Fibroblast of lung (primary cell): ENCODE data around the gene PLEKHA4. TPM values are rescaled to one million over a fixed set of nuclear protein-coding genes. Genes with fewer than 3 reads are reported as not detected.

Experiments
- DNase-seq, 2 donors: peaks; one replicate each; pipeline versions ENCODE4 v3.0.0 to v3.0.0-alpha.2; 2010; ENCODE audit warnings: low read depth in 2 of 2
- H2AFZ ChIP-seq: 2 replicates; pipeline ENCODE4 v1.5.1; 2012; ENCODE audit warnings: low read length, control low read depth, inconsistent platforms
- H3K27ac ChIP-seq: 2 replicates; pipeline ENCODE4 v1.5.1; 2011; ENCODE audit warnings: low read length, control low read depth; ENCODE audit not compliant: insufficient read depth
- H3K27me3 ChIP-seq: 2 replicates; pipeline ENCODE4 v1.5.1; 2011; ENCODE audit warnings: mild to moderate bottlenecking, low read length; ENCODE audit not compliant: control insufficient read depth, insufficient read depth
- H3K36me3 ChIP-seq: 2 replicates; pipeline ENCODE4 v1.5.1; 2011; ENCODE audit warnings: low read length; ENCODE audit not compliant: control insufficient read depth, insufficient read depth
- H3K4me1 ChIP-seq: 2 replicates; pipeline ENCODE4 v1.5.1; 2011; ENCODE audit warnings: low read length; ENCODE audit not compliant: control insufficient read depth, insufficient read depth; ENCODE audit errors: extremely low read depth
- H3K4me2 ChIP-seq: 2 replicates; pipeline ENCODE4 v1.5.1; 2011; ENCODE audit warnings: low read length, control low read depth; ENCODE audit not compliant: insufficient read depth; ENCODE audit errors: extremely low read depth
- H3K4me3 ChIP-seq, 4 experiments: fragments of 200-600 bp in 1 of 4; sonication (generic) in 1 of 4; replicated peaks in 1 of 4; 2 replicates each; pipeline ENCODE4 v1.5.1; 2011 to 2016; ENCODE audit warnings: low read length in 4 of 4, low read depth in 3 of 4, mild to moderate bottlenecking in 3 of 4, control low read depth in 2 of 4, inconsistent platforms in 1 of 4, mixed read lengths in 1 of 4; ENCODE audit not compliant: insufficient read depth in 1 of 4; ENCODE audit errors: control extremely low read depth in 1 of 4
- H3K79me2 ChIP-seq: 2 replicates; pipeline ENCODE4 v1.5.1; 2012; ENCODE audit warnings: mild to moderate bottlenecking, low read length, inconsistent platforms; ENCODE audit not compliant: control insufficient read depth, insufficient read depth
- H3K9ac ChIP-seq: 2 replicates; pipeline ENCODE4 v1.5.1; 2011; ENCODE audit warnings: mild to moderate bottlenecking, low read length, control low read depth; ENCODE audit not compliant: insufficient read depth
- H3K9me3 ChIP-seq: 2 replicates; pipeline ENCODE4 v1.5.1; 2012; ENCODE audit warnings: low read depth, low read length; ENCODE audit not compliant: control insufficient read depth, insufficient read depth
- H4K20me1 ChIP-seq: 2 replicates; pipeline ENCODE4 v1.5.1; 2011; ENCODE audit warnings: low read length; ENCODE audit not compliant: control insufficient read depth, insufficient read depth; ENCODE audit errors: extremely low read depth
- CTCF ChIP-seq, 2 donors: IDR thresholded peaks in 1 of 2; conservative IDR thresholded peaks in 1 of 2; 1 replicate in 1 of 2; 2 replicates in 1 of 2; pipeline ENCODE4 v1.5.1; 2011 to 2012; ENCODE audit warnings: low read length in 2 of 2, control low read depth in 1 of 2, inconsistent platforms in 1 of 2, low read depth in 1 of 2, mild to moderate bottlenecking in 1 of 2
- EZH2 ChIP-seq: IDR thresholded peaks from 2 replicates; pipeline ENCODE4 v1.5.1; 2012; ENCODE audit warnings: low read length, control low read depth, mild to moderate bottlenecking; ENCODE audit errors: missing control alignments
- polyA plus RNA-seq, 2 donors: library from polyadenylated mRNA; depleted of rRNA in 1 of 2; stranded (reverse) in 1 of 2; unstranded in 1 of 2; fragments of >200 nt; gene quantifications; 2 replicates each; pipeline ENCODE4 v1.2.1, GENCODE V29; 2011 to 2012; ENCODE audit warnings: missing spikeins in 1 of 2
- total RNA-seq: library from RNA; depleted of rRNA; stranded (reverse); fragments of >200 nt; gene quantifications from 2 replicates; pipeline ENCODE4 v1.2.1, GENCODE V29; 2014

Gene PLEKHA4
- total and polyA plus RNA-seq, 2 donors (not counting 1 experiment from before 2014, with no cell fraction given), result 6.6 to 20.0 TPM

GRCh38 chr19:48858984-48859710, 9.3 kb downstream of the PLEKHA4 start:
- H3K27me3 ChIP-seq, result no peaks in the 10 kb centered on the region

GRCh38 chr19:48856921-48857320, 11.5 kb downstream of the PLEKHA4 start:
- no peak overlapping the region for H3K9ac ChIP-seq
- H3K79me2 ChIP-seq, result no peaks in the 10 kb centered on the region

More at GRCh38 chr19:48858984-48859710, 9.3 kb downstream of the PLEKHA4 start:
- Histone ChIP-seq H4K20me1 (no peaks in the 10 kb centered on the region), H2AFZ (no peak overlapping the region), H3K4me3 (no peak overlapping the region), H3K36me3 (peaks cover 18% of the 10 kb centered on the region), H3K79me2 (no peaks in the 10 kb centered on the region), H3K27ac (no peak overlapping the region), H3K9ac (no peak overlapping the region), H3K9me3 (no peaks in the 10 kb centered on the region), H3K4me2 (no peak overlapping the region), H3K4me1 (no peaks in the 10 kb centered on the region)
- TF ChIP-seq EZH2 (no peak), CTCF (conservative IDR thresholded peaks at IDR 0.05 in 1 of 2, IDR thresholded peaks at IDR 0.05 in 1 of 2; ENCODE audit: low read depth in 1 of 2, low read length in 2 of 2) (no peak)
- DNase-seq, result no peak

GRCh38 chr19:48854103-48854502, 14.3 kb downstream of the PLEKHA4 start:
- DNase-seq, result no peak
- no peak overlapping the region for H3K4me3 ChIP-seq
- no peak overlapping the region for H2AFZ ChIP-seq
- H3K4me2 ChIP-seq, result no peak overlapping the region
- TF ChIP-seq CTCF (conservative IDR thresholded peaks at IDR 0.05 in 1 of 2, IDR thresholded peaks at IDR 0.05 in 1 of 2; ENCODE audit: low read depth in 1 of 2, low read length in 2 of 2), result no peak
- TF ChIP-seq EZH2, result no peak
- H4K20me1 ChIP-seq, result no peaks in the 10 kb centered on the region
- peaks cover 14% of the 10 kb centered on the region for H3K36me3 ChIP-seq
- no peaks in the 10 kb centered on the region for H3K4me1 ChIP-seq
- no peaks in the 10 kb centered on the region for H3K9me3 ChIP-seq
- H3K9ac ChIP-seq, result no peak overlapping the region
- no peaks in the 10 kb centered on the region for H3K79me2 ChIP-seq
- no peak overlapping the region for H3K27ac ChIP-seq
- no peaks in the 10 kb centered on the region for H3K27me3 ChIP-seq

More at GRCh38 chr19:48856921-48857320, 11.5 kb downstream of the PLEKHA4 start:
- Histone ChIP-seq H3K36me3 (peaks cover 22% of the 10 kb centered on the region), H3K4me2 (no peak overlapping the region), H3K9me3 (no peaks in the 10 kb centered on the region), H2AFZ (no peak overlapping the region), H3K4me1 (no peaks in the 10 kb centered on the region), H3K4me3 (no peak overlapping the region), H4K20me1 (no peaks in the 10 kb centered on the region), H3K27ac (no peak overlapping the region), H3K27me3 (no peaks in the 10 kb centered on the region)
- DNase-seq, result peak in 1 of 2 donors; percentile 45
- no peak for TF ChIP-seq CTCF (conservative IDR thresholded peaks at IDR 0.05 in 1 of 2, IDR thresholded peaks at IDR 0.05 in 1 of 2; ENCODE audit: low read depth in 1 of 2, low read length in 2 of 2)
- TF ChIP-seq EZH2, result no peak
